K562 (cell line): Measurements from ENCODE around the gene LPGAT1.

Experiments used
- CTBP1 ChIP-seq: fragments of 450-650 bp; IDR thresholded peaks from 2 replicates; pipeline ENCODE4 v1.6.1; 2016; ENCODE audit warnings: borderline replicate concordance
- ELF1 ChIP-seq: fragments of 200-800 bp; sonication (Bioruptor generic); IDR thresholded peaks from 2 replicates; pipeline ENCODE4 v1.6.1; 2016; ENCODE audit warnings: missing genetic modification characterization, missing compliant biosample characterization
- MAZ ChIP-seq, 2 experiments: fragments of 450-650 bp in 1 of 2; sonication (generic) in 1 of 2; formaldehyde crosslinking; IDR thresholded peaks in 1 of 2; conservative IDR thresholded peaks in 1 of 2; 2 replicates each; pipeline versions ENCODE4 v1.4.0 to v1.5.0; 2020; ENCODE audit warnings: mild to moderate bottlenecking in 1 of 2, missing genetic modification reagents in 1 of 2
- POLR2AphosphoS5 ChIP-seq: IDR thresholded peaks from 2 replicates; pipeline ENCODE4 v1.6.1; 2011; ENCODE audit warnings: mild to moderate bottlenecking, low read depth, low read length, moderate library complexity; ENCODE audit not compliant: control insufficient read depth, insufficient read depth
- RAD21 ChIP-seq, 2 experiments: fragments of 250-450 bp in 1 of 2; fragments of 450-650 bp in 1 of 2; sonication (Bioruptor Pico) in 1 of 2; formaldehyde crosslinking in 1 of 2; IDR thresholded peaks in 1 of 2; conservative IDR thresholded peaks in 1 of 2; 2 replicates each; pipeline versions ENCODE4 v1.4.0 to v1.8.0; 2020 to 2022; ENCODE audit warnings: mild to moderate bottlenecking in 2 of 2, moderate library complexity in 1 of 2
- RUNX1 ChIP-seq: sonication (generic); IDR thresholded peaks from 2 replicates; pipeline ENCODE4 v1.6.1; 2016; ENCODE audit warnings: antibody characterized with exemption, low read depth
- STAT5A ChIP-seq: IDR thresholded peaks from 2 replicates; pipeline ENCODE4 v1.6.1; 2012; ENCODE audit warnings: low read length, inconsistent platforms, borderline replicate concordance
- TOE1 ChIP-seq, 2 experiments: fragments of 450-650 bp in 1 of 2; sonication (generic) in 1 of 2; formaldehyde crosslinking in 1 of 2; IDR thresholded peaks; 2 replicates each; pipeline versions ENCODE4 v1.7.1 to v1.8.0; 2016 to 2022; ENCODE audit warnings: borderline replicate concordance in 2 of 2, mild to moderate bottlenecking in 2 of 2, antibody characterized with exemption in 1 of 2, inconsistent platforms in 1 of 2, low read depth in 1 of 2, missing genetic modification reagents in 1 of 2, moderate library complexity in 1 of 2
- ZNF197 ChIP-seq: fragments of 200-800 bp; sonication (Bioruptor generic); IDR thresholded peaks from 2 replicates; pipeline ENCODE4 v1.6.1; 2016; ENCODE audit warnings: low read depth, missing genetic modification characterization, missing compliant biosample characterization
- TF ChIP-seq, protein P1 (sequence below), 3 experiments: IDR thresholded peaks in 2 of 3; conservative IDR thresholded peaks in 1 of 3; 2 replicates each; pipeline ENCODE4 v1.5.1; 2011 to 2012; ENCODE audit warnings: low read length in 3 of 3, mild to moderate bottlenecking in 3 of 3, control low read depth in 2 of 3, improper control_type of control experiment in 1 of 3, inconsistent platforms in 1 of 3, low read depth in 1 of 3, mixed read lengths in 1 of 3, moderate library complexity in 1 of 3; ENCODE audit not compliant: insufficient read depth in 2 of 3
- TF ChIP-seq, protein P2 (sequence below): fragments of 450-650 bp; conservative IDR thresholded peaks from 2 replicates; pipeline ENCODE4 v1.6.1; 2016; ENCODE audit warnings: missing genetic modification characterization, low read depth, mild to moderate bottlenecking, control low read depth, missing compliant biosample characterization

DNA sequence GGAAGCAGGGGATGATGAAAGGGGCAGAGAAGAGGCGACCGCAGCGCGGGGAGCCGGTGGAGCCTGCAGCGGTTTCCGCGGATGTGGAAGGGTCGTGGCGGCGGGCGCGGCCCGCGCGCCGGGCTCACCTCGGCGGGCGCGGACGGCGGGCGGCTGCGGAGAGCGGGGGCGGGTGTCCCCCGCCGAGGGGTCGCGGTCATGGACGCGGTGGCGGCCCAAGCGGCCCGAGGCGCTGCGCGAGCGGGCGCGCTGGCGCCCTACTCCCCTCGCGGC lies 572 bp downstream of the LPGAT1 start:
- TF ChIP-seq TOE1 (IDR thresholded peaks at IDR 0.05; ENCODE audit: borderline replicate concordance) = no peak
- TF ChIP-seq TOE1 (CRISPR knock-in tag; IDR thresholded peaks at IDR 0.05; ENCODE audit: borderline replicate concordance, low read depth) = no peak
- no peak for TF ChIP-seq STAT5A
- TF ChIP-seq RAD21 (CRISPR knock-in tag; conservative IDR thresholded peaks at IDR 0.05 in 1 of 2, IDR thresholded peaks at IDR 0.05 in 1 of 2) = no peak
- no peak for TF ChIP-seq MAZ (CRISPR knock-in tag; conservative IDR thresholded peaks at IDR 0.05 in 1 of 2, IDR thresholded peaks at IDR 0.05 in 1 of 2)
- TF ChIP-seq CTBP1 = no peak
- no peak for TF ChIP-seq ZNF197 (CRISPR knock-in tag)
- no peak for TF ChIP-seq ELF1
- TF ChIP-seq, protein P1, sequence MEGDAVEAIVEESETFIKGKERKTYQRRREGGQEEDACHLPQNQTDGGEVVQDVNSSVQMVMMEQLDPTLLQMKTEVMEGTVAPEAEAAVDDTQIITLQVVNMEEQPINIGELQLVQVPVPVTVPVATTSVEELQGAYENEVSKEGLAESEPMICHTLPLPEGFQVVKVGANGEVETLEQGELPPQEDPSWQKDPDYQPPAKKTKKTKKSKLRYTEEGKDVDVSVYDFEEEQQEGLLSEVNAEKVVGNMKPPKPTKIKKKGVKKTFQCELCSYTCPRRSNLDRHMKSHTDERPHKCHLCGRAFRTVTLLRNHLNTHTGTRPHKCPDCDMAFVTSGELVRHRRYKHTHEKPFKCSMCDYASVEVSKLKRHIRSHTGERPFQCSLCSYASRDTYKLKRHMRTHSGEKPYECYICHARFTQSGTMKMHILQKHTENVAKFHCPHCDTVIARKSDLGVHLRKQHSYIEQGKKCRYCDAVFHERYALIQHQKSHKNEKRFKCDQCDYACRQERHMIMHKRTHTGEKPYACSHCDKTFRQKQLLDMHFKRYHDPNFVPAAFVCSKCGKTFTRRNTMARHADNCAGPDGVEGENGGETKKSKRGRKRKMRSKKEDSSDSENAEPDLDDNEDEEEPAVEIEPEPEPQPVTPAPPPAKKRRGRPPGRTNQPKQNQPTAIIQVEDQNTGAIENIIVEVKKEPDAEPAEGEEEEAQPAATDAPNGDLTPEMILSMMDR (IDR thresholded peaks at IDR 0.05 in 2 of 3, conservative IDR thresholded peaks at IDR 0.05 in 1 of 3; ENCODE audit: insufficient read depth in 2 of 3, low read depth in 1 of 3, low read length in 3 of 3) = no peak
- no peak for TF ChIP-seq POLR2AphosphoS5
- no peak for TF ChIP-seq RUNX1
- TF ChIP-seq, protein P2, sequence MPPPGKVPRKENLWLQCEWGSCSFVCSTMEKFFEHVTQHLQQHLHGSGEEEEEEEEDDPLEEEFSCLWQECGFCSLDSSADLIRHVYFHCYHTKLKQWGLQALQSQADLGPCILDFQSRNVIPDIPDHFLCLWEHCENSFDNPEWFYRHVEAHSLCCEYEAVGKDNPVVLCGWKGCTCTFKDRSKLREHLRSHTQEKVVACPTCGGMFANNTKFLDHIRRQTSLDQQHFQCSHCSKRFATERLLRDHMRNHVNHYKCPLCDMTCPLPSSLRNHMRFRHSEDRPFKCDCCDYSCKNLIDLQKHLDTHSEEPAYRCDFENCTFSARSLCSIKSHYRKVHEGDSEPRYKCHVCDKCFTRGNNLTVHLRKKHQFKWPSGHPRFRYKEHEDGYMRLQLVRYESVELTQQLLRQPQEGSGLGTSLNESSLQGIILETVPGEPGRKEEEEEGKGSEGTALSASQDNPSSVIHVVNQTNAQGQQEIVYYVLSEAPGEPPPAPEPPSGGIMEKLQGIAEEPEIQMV (tag) = no peak
